K562 (cell line): ENCODE results near the gene AP2M1. TPM values are rescaled to one million over a fixed set of nuclear protein-coding genes. Genes with fewer than 3 reads are reported as not detected.
A peak's percentile ranks its signal among the peaks of the same experiment; 100 is the strongest.

Source experiments
- AFF4 ChIP-seq: sonication (generic); formaldehyde crosslinking; IDR thresholded peaks from 2 replicates; pipeline ENCODE4 v1.8.0; 2023; ENCODE audit warnings: mild to moderate bottlenecking, missing genetic modification reagents
- EP300 ChIP-seq: IDR thresholded peaks from 2 replicates; pipeline ENCODE4 v1.6.1; 2012; ENCODE audit warnings: low read length, improper control_type of control experiment
- KLF16 ChIP-seq: IDR thresholded peaks from 2 replicates; pipeline ENCODE4 v1.6.1; 2016; ENCODE audit warnings: antibody characterized with exemption
- POLR2AphosphoS2 ChIP-seq: IDR thresholded peaks from 2 replicates; pipeline ENCODE4 v1.6.1; 2012; ENCODE audit warnings: low read length, improper control_type of control experiment
- POLR2B ChIP-seq: fragments of 450-650 bp; IDR thresholded peaks from 2 replicates; pipeline ENCODE4 v1.6.1; 2018; ENCODE audit warnings: low read depth; ENCODE audit not compliant: partially characterized antibody
- RBM25 ChIP-seq: fragments of 200-400 bp; formaldehyde crosslinking; IDR thresholded peaks from 2 replicates; pipeline ENCODE4 v1.6.1; 2018; ENCODE audit warnings: low read length, low read depth, moderate library complexity; ENCODE audit not compliant: severe bottlenecking
- RUNX1 ChIP-seq: sonication (generic); IDR thresholded peaks from 2 replicates; pipeline ENCODE4 v1.6.1; 2016; ENCODE audit warnings: antibody characterized with exemption, low read depth
- TSHZ1 ChIP-seq: fragments of 250-450 bp; sonication (Bioruptor Pico); IDR thresholded peaks from 2 replicates; pipeline ENCODE4 v1.4.0; 2020; ENCODE audit warnings: mild to moderate bottlenecking, moderate library complexity
- ZBTB26 ChIP-seq: fragments of 450-650 bp; formaldehyde crosslinking; IDR thresholded peaks from 2 replicates; pipeline ENCODE4 v1.4.0; 2022; ENCODE audit warnings: missing genetic modification characterization
- ZNF134 ChIP-seq: fragments of 250-450 bp; sonication (Bioruptor Pico); conservative IDR thresholded peaks from 2 replicates; pipeline ENCODE4 v1.4.0; 2020
- ZNF280B ChIP-seq: fragments of 250-450 bp; sonication (Bioruptor Pico); IDR thresholded peaks from 2 replicates; pipeline ENCODE4 v1.5.1; 2021; ENCODE audit warnings: mild to moderate bottlenecking
- ZNF511 ChIP-seq: sonication (generic); formaldehyde crosslinking; IDR thresholded peaks from 2 replicates; pipeline ENCODE4 v1.8.0; 2022; ENCODE audit warnings: mild to moderate bottlenecking, missing genetic modification reagents
- polyA plus RNA-seq, 8 experiments: library from polyadenylated mRNA; depleted of rRNA in 4 of 8; stranded (reverse) in 5 of 8; unstranded in 3 of 8; fragments of >200 nt; fragmentation: Nextera tagmentation in 2 of 8; fragmentation: Illumina TruSeq in 1 of 8; extraction: Ambion mirVana in 2 of 8; extraction: Trizol in 1 of 8; gene quantifications; 2 replicates each; pipeline versions ENCODE4 v1.2.1 to v1.2.3, GENCODE V29; 2011 to 2014; ENCODE audit warnings: inconsistent platforms in 1 of 8, missing spikeins in 1 of 8
- total RNA-seq, 7 experiments: library from RNA; depleted of rRNA in 6 of 7; stranded (reverse); fragments of >200 nt in 6 of 7; fragmentation: Illumina TruSeq in 2 of 7; extraction: Trizol in 2 of 7; gene quantifications; 2 replicates each; pipeline versions ENCODE4 v1.2.1 to v1.2.3, GENCODE V29; 2011 to 2021; ENCODE audit warnings: low replicate concordance in 1 of 7
- TF ChIP-seq, protein P1 (sequence below): fragments of 250-450 bp; sonication (Bioruptor Pico); IDR thresholded peaks from 2 replicates; pipeline ENCODE4 v1.5.0; 2021
- TF ChIP-seq, protein P2 (sequence below): sonication (generic); formaldehyde crosslinking; IDR thresholded peaks from 2 replicates; pipeline ENCODE4 v1.8.0; 2023; ENCODE audit warnings: mild to moderate bottlenecking, missing genetic modification reagents

The AP2M1 gene
- total and polyA plus RNA-seq, 9 of the 15 experiments (the other 6 are each of a cell fraction or from before 2014, with no cell fraction given) = 118 to 505 (median 296) TPM

- TF ChIP-seq TSHZ1 (CRISPR knock-in tag) (no peak), POLR2AphosphoS2 (no peak), ZNF134 (CRISPR knock-in tag) (no peak), KLF16 (no peak), ZNF280B (no peak), ZBTB26 (CRISPR knock-in tag) (0 out of 2 replicates have a peak, but pooled peaks have one; percentile 49), AFF4 (no peak), POLR2B (peak; percentile 66), EP300 (no peak), RBM25 (no peak), RUNX1 (no peak), ZNF511 (CRISPR knock-in tag) (peak; percentile 75)
- TF ChIP-seq, protein P1, sequence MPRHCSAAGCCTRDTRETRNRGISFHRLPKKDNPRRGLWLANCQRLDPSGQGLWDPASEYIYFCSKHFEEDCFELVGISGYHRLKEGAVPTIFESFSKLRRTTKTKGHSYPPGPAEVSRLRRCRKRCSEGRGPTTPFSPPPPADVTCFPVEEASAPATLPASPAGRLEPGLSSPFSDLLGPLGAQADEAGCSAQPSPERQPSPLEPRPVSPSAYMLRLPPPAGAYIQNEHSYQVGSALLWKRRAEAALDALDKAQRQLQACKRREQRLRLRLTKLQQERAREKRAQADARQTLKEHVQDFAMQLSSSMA (CRISPR knock-in tag) = peak; percentile 79; the same call in 1 of the 2 replicates
- TF ChIP-seq, protein P2, sequence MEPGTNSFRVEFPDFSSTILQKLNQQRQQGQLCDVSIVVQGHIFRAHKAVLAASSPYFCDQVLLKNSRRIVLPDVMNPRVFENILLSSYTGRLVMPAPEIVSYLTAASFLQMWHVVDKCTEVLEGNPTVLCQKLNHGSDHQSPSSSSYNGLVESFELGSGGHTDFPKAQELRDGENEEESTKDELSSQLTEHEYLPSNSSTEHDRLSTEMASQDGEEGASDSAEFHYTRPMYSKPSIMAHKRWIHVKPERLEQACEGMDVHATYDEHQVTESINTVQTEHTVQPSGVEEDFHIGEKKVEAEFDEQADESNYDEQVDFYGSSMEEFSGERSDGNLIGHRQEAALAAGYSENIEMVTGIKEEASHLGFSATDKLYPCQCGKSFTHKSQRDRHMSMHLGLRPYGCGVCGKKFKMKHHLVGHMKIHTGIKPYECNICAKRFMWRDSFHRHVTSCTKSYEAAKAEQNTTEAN (CRISPR knock-in tag) = peak; percentile 84; the same call in 1 of the 2 replicates
Measured at GRCh38 chr3:184186184-184186901, 11.7 kb downstream of the AP2M1 start, which contains the start of gene ABCF3 (continued).
